IMR-90 (cell line): ENCODE results near the gene GNAI2. TPM values are rescaled to one million over a fixed set of nuclear protein-coding genes. Genes with fewer than 3 reads are reported as not detected.
A peak's percentile ranks its signal among the peaks of the same experiment; 100 is the strongest.

Experiments
- ATAC-seq: fragments of 200-7000 bp; cut with Tn5 transposase; 2 replicates; pipeline ENCODE4 v1.9.1; 2020; ENCODE audit warnings: low read depth, mild to moderate bottlenecking, moderate library complexity
- BruUV-seq: library from RNA; stranded (reverse); fragments of 400-500 nt; replicated peaks from 2 replicates; lab custom pipeline; 2021; lab: Mats Ljungman, UMichigan
- CTCF ChIA-PET: fragments of 300-600 bp; formaldehyde crosslinking; extraction: SDS; loops from one replicate; lab custom pipeline; 2021; ENCODE audit warnings: antibody characterized with exemption; lab: Yijun Ruan, JAX
- POLR2A ChIA-PET: fragments of 300-600 bp; sonication (Branson Sonifier 250); formaldehyde crosslinking; loops from one replicate; lab custom pipeline; 2022; ENCODE audit warnings: antibody characterized with exemption; ENCODE audit not compliant: unreplicated experiment; lab: Charles Lee
- DNase-seq: peaks from one replicate; pipeline ENCODE4 v3.0.0; 2013
- H2AFZ ChIP-seq: replicated peaks from 2 replicates; pipeline ENCODE3; 2013; ENCODE audit warnings: low read length, mild to moderate bottlenecking; ENCODE audit not compliant: poor library complexity
- H2AK5ac ChIP-seq: 2 replicates; pipeline ENCODE4 v1.6.1; 2013; ENCODE audit warnings: low read depth, low read length, inconsistent platforms
- H2AK9ac ChIP-seq: replicated peaks from 2 replicates; pipeline ENCODE3; 2013; ENCODE audit warnings: mild to moderate bottlenecking, low read depth, low read length, moderate library complexity; ENCODE audit not compliant: poor library complexity
- H2BK120ac ChIP-seq: 2 replicates; pipeline ENCODE4 v1.6.1; 2013; ENCODE audit warnings: low read depth, low read length, inconsistent platforms
- H2BK15ac ChIP-seq: 3 replicates; pipeline ENCODE4 v1.6.1; 2013; ENCODE audit warnings: low read depth, low read length, inconsistent platforms
- H2BK20ac ChIP-seq: 2 replicates; pipeline ENCODE4 v1.6.1; 2013; ENCODE audit warnings: low read depth, mild to moderate bottlenecking, inconsistent platforms, low read length, moderate library complexity
- H2BK5ac ChIP-seq: 2 replicates; pipeline ENCODE4 v1.6.1; 2013; ENCODE audit warnings: mild to moderate bottlenecking, low read depth, low read length, inconsistent platforms; ENCODE audit not compliant: poor library complexity, severe bottlenecking
- H3K14ac ChIP-seq: replicated peaks from 2 replicates; pipeline ENCODE4 v1.6.1; 2013; ENCODE audit warnings: low read depth, low read length, inconsistent platforms
- H3K18ac ChIP-seq: 2 replicates; pipeline ENCODE4 v1.6.1; 2013; ENCODE audit warnings: low read depth, low read length, control low read depth
- H3K23ac ChIP-seq: 2 replicates; pipeline ENCODE4 v1.6.1; 2013; ENCODE audit warnings: low read depth, low read length, inconsistent platforms
- H3K27ac ChIP-seq: 2 replicates; pipeline ENCODE4 v1.5.1; 2013; ENCODE audit warnings: mild to moderate bottlenecking, control low read depth, low read length; ENCODE audit not compliant: insufficient read depth
- H3K27me3 ChIP-seq: 2 replicates; pipeline ENCODE4 v1.6.1; 2013; ENCODE audit warnings: low read length; ENCODE audit not compliant: control insufficient read depth, insufficient read depth
- H3K36me3 ChIP-seq: 2 replicates; pipeline ENCODE4 v1.6.1; 2013; ENCODE audit warnings: low read length, mixed read lengths; ENCODE audit not compliant: control insufficient read depth, insufficient read depth
- H3K4ac ChIP-seq: 2 replicates; pipeline ENCODE4 v1.6.1; 2013; ENCODE audit warnings: low read depth, low read length, inconsistent platforms
- H3K4me1 ChIP-seq: 2 replicates; pipeline ENCODE4 v1.6.1; 2013; ENCODE audit warnings: low read length, mixed read lengths; ENCODE audit not compliant: control insufficient read depth, insufficient read depth
- H3K4me2 ChIP-seq: 2 replicates; pipeline ENCODE4 v1.6.1; 2013; ENCODE audit warnings: low read depth, mild to moderate bottlenecking, control low read depth, low read length, moderate library complexity
- H3K4me3 ChIP-seq: 2 replicates; pipeline ENCODE4 v1.5.1; 2013; ENCODE audit warnings: low read depth, mild to moderate bottlenecking, control low read depth, low read length, moderate library complexity; ENCODE audit not compliant: insufficient read depth
- H3K56ac ChIP-seq: 2 replicates; pipeline ENCODE4 v1.6.1; 2013; ENCODE audit warnings: low read length, inconsistent platforms; ENCODE audit not compliant: insufficient read depth; ENCODE audit errors: extremely low read depth
- H3K79me1 ChIP-seq, 2 experiments: 2 replicates each; pipeline ENCODE4 v1.6.1; 2013; ENCODE audit warnings: low read length in 2 of 2, inconsistent platforms in 1 of 2, low read depth in 1 of 2
- H3K9ac ChIP-seq: 2 replicates; pipeline ENCODE4 v1.6.1; 2013; ENCODE audit warnings: low read depth, low read length, control low read depth
- H3K9me1 ChIP-seq: 2 replicates; pipeline ENCODE4 v1.6.1; 2013; ENCODE audit warnings: low read length, inconsistent platforms; ENCODE audit not compliant: insufficient read depth
- H3K9me3 ChIP-seq: 2 replicates; pipeline ENCODE4 v1.6.1; 2013; ENCODE audit warnings: low read length; ENCODE audit not compliant: control insufficient read depth, insufficient read depth
- H4K20me1 ChIP-seq: 2 replicates; pipeline ENCODE4 v1.6.1; 2013; ENCODE audit warnings: low read length, inconsistent platforms; ENCODE audit not compliant: insufficient read depth
- H4K5ac ChIP-seq: 2 replicates; pipeline ENCODE4 v1.6.1; 2013; ENCODE audit warnings: mild to moderate bottlenecking, low read depth, low read length, control low read depth
- H4K8ac ChIP-seq, 2 experiments: 2 replicates each; pipeline ENCODE4 v1.6.1; 2013; ENCODE audit warnings: low read depth in 2 of 2, low read length in 2 of 2, control low read depth in 1 of 2, inconsistent platforms in 1 of 2
- H4K91ac ChIP-seq: 2 replicates; pipeline ENCODE4 v1.6.1; 2013; ENCODE audit warnings: low read depth, low read length, inconsistent platforms; ENCODE audit not compliant: insufficient read depth
- BHLHE40 ChIP-seq: fragments of 150-350 bp; IDR thresholded peaks from 2 replicates; pipeline ENCODE4 v1.6.1; 2016; ENCODE audit warnings: mild to moderate bottlenecking, low read depth, low read length
- CHD1 ChIP-seq: IDR thresholded peaks from 2 replicates; pipeline ENCODE4 v1.6.1; 2012; ENCODE audit warnings: low read depth, low read length, improper control_type of control experiment
- MAZ ChIP-seq: IDR thresholded peaks from 2 replicates; pipeline ENCODE4 v1.6.1; 2012; ENCODE audit warnings: low read depth, mild to moderate bottlenecking, low read length, improper control_type of control experiment, moderate library complexity, borderline replicate concordance
- MXI1 ChIP-seq: IDR thresholded peaks from 2 replicates; pipeline ENCODE4 v1.6.1; 2012; ENCODE audit warnings: low read depth, mild to moderate bottlenecking, low read length, moderate library complexity, borderline replicate concordance
- POLR2A ChIP-seq: IDR thresholded peaks from 2 replicates; pipeline ENCODE4 v1.6.1; 2012; ENCODE audit warnings: mild to moderate bottlenecking, low read depth, low read length
- RAD21 ChIP-seq: IDR thresholded peaks from 2 replicates; pipeline ENCODE4 v1.6.1; 2012; ENCODE audit warnings: low read length, improper control_type of control experiment
- RCOR1 ChIP-seq: IDR thresholded peaks from 2 replicates; pipeline ENCODE4 v1.6.1; 2012; ENCODE audit warnings: mild to moderate bottlenecking, low read length, improper control_type of control experiment; ENCODE audit not compliant: insufficient replicate concordance
- RFX5 ChIP-seq: IDR thresholded peaks from 2 replicates; pipeline ENCODE4 v1.8.0; 2012; ENCODE audit warnings: low read depth, mild to moderate bottlenecking, low read length, moderate library complexity
- WGBS, 2 experiments: methylation state at CpG; one replicate each; pipeline versions ENCODE4 v1.1.5 to v1.1.7; 2013; ENCODE audit warnings: missing lambda C conversion rate in 2 of 2; ENCODE audit not compliant: insufficient read length in 1 of 2; ENCODE audit errors: extremely low coverage in 2 of 2; 5-methylcytosine and 5-hydroxymethylcytosine counted together
- dilution Hi-C: fragments of 300-500 bp; cut with HindIII; formaldehyde crosslinking; loops from one replicate; pipeline ENCODE4 v1.14.3; 2018; ENCODE audit warnings: low sequenced_read_pairs; ENCODE audit not compliant: unreplicated experiment
- in situ Hi-C: fragments of 300-500 bp; cut with MboI; formaldehyde crosslinking; loops from 3 replicates; pipeline ENCODE4 v1.14.3; 2019; ENCODE audit warnings: low sequenced_read_pairs, inconsistent platforms, mixed read lengths
- intact Hi-C: fragments of 100-400 bp; cut with micrococcal nuclease; formaldehyde crosslinking; loops from 2 replicates; pipeline ENCODE4 v1.10.0; 2022
- polyA plus RNA-seq, 3 experiments: library from polyadenylated mRNA; depleted of rRNA; stranded (reverse); fragments of >200 nt; gene quantifications; 2 replicates each; pipeline ENCODE4 v1.2.3, GENCODE V29; 2012; ENCODE audit warnings: low replicate concordance in 1 of 3
- total RNA-seq: library from RNA; depleted of rRNA; stranded (reverse); fragments of >200 nt; gene quantifications from 2 replicates; pipeline ENCODE4 v1.2.3, GENCODE V29; 2012

GNAI2 gene
- total and polyA plus RNA-seq, 2 of the 4 experiments (the other 2 are of a cell fraction), result 867 to 1,079 TPM

DNA sequence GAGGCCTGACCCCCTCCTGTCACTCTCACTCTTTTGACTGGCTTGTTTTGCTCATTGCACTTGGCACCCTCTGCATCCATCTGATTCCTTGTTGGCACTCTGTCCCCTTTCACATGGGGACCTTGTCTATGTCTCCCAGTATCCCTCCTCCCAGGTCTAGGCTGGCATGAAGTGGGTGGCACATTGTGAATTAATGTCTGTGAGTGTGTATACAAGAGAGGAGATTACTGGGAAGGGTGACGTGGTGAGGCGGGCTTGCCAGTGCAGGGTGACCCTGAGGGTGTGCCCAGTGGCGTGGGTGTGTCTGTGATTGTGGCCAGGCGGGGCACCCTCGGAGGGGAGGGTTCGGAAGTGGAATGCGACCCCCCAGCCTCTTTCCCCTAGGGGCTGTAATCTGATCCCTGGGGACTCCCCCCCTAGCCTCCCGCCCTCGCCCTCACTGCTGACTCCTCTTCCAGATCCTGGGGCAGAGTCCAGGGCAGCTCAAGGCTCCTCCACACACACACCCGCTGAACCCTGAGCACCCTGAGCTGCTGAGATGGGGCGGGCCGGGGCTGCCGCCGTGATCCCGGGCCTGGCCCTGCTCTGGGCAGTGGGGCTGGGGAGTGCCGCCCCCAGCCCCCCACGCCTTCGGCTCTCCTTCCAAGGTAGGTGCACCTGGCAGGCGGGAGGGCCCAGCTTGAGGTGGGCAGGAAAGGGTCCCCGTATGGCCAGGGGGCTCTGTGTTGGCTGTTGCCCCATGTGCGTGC, 32.9 kb downstream of the GNAI2 start, which contains the start of gene SEMA3B:
Gene SEMA3B (plus strand): TSS at position 445 of the 749 bp plus-strand sequence. CDS start 94 bp downstream, at position 539.
- BruUV-seq, result no TSS peak
- peak within 1 kb of the TSS; percentile 90 for H2BK20ac ChIP-seq
- in situ Hi-C loops (no loop called here), intact Hi-C loops (no loop called here), dilution Hi-C loops (no loop called here)
- H4K8ac ChIP-seq, result peak within 1 kb of the TSS; percentile 56 to 98
- H4K20me1 ChIP-seq, result no peaks in the 10 kb centered on the region
- no peak for DNase-seq
- peak within 1 kb of the TSS; percentile 95 for H2BK120ac ChIP-seq
- peak within 1 kb of the TSS; percentile 98 for H3K14ac ChIP-seq
- ChIA-PET CTCF (interaction anchor here (1.0 to 2.2 kb wide), 2 partner anchors 9 to 22 kb away, joined by 4 to 7 read pairs; no protein-coding TSS in a partner anchor), POLR2A (no interaction called here)
- H2BK15ac ChIP-seq, result peak within 1 kb of the TSS; percentile 95; the same call in 2 of the 3 replicates
- peaks cover 39% of the 10 kb centered on the region for H3K9me1 ChIP-seq
- H3K4ac ChIP-seq, result peak within 1 kb of the TSS; percentile 100
- H3K27me3 ChIP-seq, result no peaks in the 10 kb centered on the region
- TF ChIP-seq RCOR1, result no peak
- no peak for TF ChIP-seq CHD1
- TF ChIP-seq MXI1, result no peak
- no peak for TF ChIP-seq POLR2A
- no peak for TF ChIP-seq RFX5
- TF ChIP-seq MAZ, result peak; percentile 68
- no peak for TF ChIP-seq BHLHE40
- TF ChIP-seq RAD21, result no peak
- H3K9ac ChIP-seq, result peak within 1 kb of the TSS; percentile 77
- H3K56ac ChIP-seq, result no peak within 1 kb of the TSS
- peaks cover 3 to 45% of the 10 kb centered on the region in 2 experiments; a peak in 3 of 4 replicates for H3K79me1 ChIP-seq
- peak within 1 kb of the TSS; percentile 95 for H2AK9ac ChIP-seq
- peak within 1 kb of the TSS; percentile 100 for H2AK5ac ChIP-seq
- WGBS, 2 experiments, result 25% methylated on average over 7 of the region's 21 CpGs; no CpG with 5 or more reads in 1 of the 2 experiments
- H3K4me3 ChIP-seq, result peak within 1 kb of the TSS; percentile 31
- ATAC-seq, result peak; percentile 16
- peak within 1 kb of the TSS; percentile 91 for H4K91ac ChIP-seq
- H3K36me3 ChIP-seq, result peaks cover 2% of the 10 kb centered on the region; the same call in 1 of the 2 replicates
- H3K18ac ChIP-seq, result peak within 1 kb of the TSS; percentile 68
- peak within 1 kb of the TSS; percentile 71 for H2AFZ ChIP-seq
- peak within 1 kb of the TSS; percentile 85 for H3K23ac ChIP-seq
- peak within 1 kb of the TSS; percentile 83 for H2BK5ac ChIP-seq
- H3K4me2 ChIP-seq, result peak within 1 kb of the TSS; percentile 71
- no peaks in the 10 kb centered on the region for H3K9me3 ChIP-seq
- H3K27ac ChIP-seq, result peak within 1 kb of the TSS; percentile 80
- H3K4me1 ChIP-seq, result peaks cover 64% of the 10 kb centered on the region
- H4K5ac ChIP-seq, result peak within 1 kb of the TSS; percentile 79
